ENCODE measurements around the gene TMEM240.

- TF ChIP-seq JUN (IDR thresholded peaks at IDR 0.05; ENCODE audit: borderline replicate concordance, insufficient read depth, insufficient read length, low read depth) (no peak), CTCF (IDR thresholded peaks at IDR 0.05; ENCODE audit: extremely low read depth in 1 of 2, insufficient read depth in 1 of 2, low read depth in 1 of 2, low read length in 2 of 2) (no peak), POLR2AphosphoS5 (IDR thresholded peaks at IDR 0.05; ENCODE audit: insufficient read depth, low read depth, low read length) (no peak), POLR2A (IDR thresholded peaks at IDR 0.05; ENCODE audit: low read depth, low read length) (no peak)
Observed at GRCh38 chr1:1563688-1564087, 23.3 kb upstream of the TMEM240 start.
